CD4-positive, alpha-beta T cell treated with Interleukin-21 for 1 hour (primary cell): Measurements from ENCODE around the gene UCMA.

Experiments used
- DNase-seq: peaks from one replicate; pipeline ENCODE4 v3.0.0-alpha.2; 2020

Gene UCMA

GRCh38 chr10:13231808-13232207 is 2.4 kb downstream of the UCMA start:
- DNase-seq, result no peak

GRCh38 chr10:13231190-13231589 is 3.0 kb downstream of the UCMA start:
- DNase-seq, result no peak

DNA sequence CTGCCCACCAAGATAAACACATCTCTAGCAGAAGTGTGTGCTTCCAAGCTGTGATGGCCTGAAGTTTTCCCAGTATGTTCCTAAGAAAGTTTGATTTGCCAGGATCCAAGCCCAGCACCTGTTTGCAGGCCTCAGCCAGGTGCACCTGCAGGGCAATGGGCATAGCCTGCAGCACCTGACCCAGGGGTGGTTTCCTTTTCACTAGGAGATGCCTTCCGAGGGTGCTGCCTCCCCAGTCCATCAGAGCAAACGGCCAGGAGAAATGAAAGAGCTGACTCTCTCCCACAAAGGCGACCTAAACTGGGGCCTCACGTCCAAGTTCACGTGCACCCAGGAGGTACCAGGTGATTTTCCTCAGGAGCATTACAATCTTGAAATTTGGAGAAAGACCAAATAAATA is 7.1 kb downstream of the UCMA start:
- no peak for DNase-seq

DNA sequence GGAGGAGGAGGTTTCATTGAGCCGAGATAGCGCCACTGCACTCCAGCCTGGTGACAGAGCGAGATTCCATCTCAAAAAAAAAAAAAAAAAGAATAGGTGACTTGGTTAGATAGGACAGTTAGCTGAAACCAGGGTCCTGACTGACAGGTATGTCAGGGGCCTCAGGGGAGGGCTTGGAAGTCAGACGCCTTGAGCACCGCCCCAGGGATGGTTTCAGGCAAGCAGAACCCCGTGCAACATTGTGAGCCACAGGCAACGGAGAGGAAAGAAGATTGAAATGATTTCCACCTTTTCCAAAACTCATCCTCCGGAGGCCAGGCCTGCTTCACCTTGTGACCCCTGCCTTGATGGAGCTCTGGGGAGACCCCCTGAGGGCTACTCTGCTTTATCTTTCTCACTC is 8.6 kb downstream of the UCMA start:
- no peak for DNase-seq

GRCh38 chr10:13224210-13224995 is 9.8 kb downstream of the UCMA start:
- DNase-seq, result no peak

DNA sequence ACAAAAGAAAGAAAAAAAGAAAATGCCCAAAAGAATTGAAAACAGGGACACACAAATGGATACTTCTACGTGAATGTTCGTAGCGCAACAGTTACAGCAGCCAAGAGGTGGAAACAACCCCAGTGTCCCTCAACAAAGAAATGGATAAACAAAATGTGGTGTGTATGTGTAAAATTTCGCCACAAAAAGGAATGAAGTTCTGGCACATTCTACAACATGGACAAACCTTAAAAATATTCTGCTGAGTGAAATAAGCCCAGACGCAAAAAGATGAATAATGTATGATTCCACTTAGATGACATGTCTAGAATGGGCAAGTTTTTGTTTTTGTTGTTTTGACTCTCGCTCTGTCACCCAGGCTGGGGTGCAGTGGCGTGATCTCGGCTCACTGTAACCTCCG is 10.9 kb downstream of the UCMA start:
- no peak for DNase-seq

GRCh38 chr10:13222566-13222965 is 11.6 kb downstream of the UCMA start:
- no peak for DNase-seq

DNA sequence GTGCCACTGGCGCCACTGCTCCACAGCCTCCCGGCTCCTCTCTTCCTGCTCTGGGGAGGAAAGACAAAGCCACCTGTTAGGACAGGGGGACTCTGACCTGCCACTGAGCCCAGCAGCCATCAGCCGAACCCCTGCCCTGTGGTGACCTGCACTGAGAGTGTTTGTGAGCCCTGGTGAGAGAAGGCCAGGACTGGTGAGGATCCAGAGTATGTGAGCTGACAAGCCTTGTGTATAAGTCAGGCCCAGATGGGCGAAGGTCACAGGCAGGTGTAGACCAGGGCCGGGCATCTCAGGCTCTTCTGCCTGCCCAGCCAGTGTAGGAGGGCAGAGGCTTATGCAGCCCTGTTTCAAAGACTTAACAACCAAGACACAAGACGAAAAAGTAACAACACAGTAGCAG is 12.0 kb downstream of the UCMA start:
- DNase-seq, result no peak

DNA sequence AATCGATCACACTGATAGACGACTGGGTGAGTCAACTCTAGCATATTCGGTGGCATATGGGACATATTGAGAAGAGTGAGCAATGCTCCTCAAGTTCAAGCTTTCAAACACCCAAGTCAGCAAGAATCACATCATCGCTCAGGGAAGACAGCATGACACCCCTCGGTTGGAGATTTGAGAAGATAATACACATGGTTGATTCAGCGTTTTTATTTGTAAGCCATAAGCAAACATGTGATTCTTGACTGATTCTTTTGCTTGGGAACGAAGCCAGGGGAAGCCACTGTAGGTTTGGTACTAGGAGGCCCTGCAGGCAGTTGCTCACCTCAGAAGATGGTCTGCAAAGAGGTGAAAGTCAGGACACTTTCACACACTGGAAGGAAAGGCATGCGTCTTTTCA is 12.6 kb downstream of the UCMA start:
- DNase-seq, result no peak

DNA sequence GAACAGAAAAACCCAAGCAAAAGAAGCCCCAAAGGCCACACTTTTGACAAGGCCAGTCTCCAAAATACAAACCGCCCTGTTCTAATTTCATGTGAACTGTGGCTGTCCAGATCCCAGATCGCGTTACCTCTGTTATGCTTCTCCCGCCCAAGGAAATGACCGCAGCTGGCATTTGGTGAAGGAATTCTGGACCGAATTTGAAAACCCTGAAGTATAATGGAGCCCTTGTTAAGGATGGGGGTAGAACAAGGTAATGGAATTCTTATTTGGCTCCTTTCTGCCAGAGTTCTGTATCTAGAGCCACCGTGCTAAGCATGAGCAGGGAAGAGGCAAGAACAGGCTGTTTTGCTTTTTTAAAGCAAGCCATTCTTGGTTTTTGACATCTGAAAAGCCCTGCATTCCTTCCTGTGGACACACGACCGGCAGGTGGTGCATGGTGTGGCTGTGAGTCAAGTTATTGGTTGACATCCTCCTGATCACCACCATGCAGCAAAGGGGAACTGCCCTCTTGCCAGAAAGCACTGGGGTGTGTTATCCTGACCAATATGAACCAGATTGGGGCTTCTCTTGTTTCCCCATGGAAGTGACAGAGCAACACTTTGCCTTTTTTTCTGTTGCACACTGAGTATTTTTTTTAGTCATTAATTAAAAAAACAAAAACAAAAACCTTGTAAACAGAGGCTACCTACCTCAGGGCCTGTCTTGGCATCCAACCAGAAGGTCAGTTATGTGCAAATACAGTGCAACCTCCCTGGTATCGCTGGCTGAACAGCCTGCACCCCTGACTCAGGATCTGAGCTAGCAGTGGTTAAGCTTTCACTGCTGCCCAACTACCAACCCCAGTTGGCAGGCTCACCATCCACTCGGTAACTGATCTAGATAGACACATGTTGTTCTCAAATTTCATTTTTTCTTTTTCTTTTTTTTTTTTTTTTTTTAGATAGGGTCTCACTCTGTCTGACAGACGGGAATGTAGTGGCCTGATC is 14.2 kb downstream of the UCMA start:
- DNase-seq, result no peak

DNA sequence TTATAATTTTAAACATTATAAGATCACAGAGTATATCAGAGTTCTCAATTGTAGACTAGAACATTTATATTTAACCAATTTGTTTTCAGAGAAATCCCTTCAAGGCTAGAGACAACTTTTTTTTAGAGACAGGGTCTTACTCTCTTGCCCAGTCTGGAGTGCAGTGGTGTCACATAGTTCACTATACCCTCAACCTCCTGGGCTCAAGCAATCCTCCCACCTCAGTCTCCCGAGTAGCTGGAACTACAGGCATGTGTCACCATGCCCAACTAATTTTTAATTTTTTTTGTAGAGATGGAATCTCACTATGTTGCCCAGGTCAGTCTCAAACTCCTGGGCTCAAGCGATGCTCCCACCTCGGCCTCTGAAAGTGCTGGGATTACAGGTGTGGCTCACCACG is 15.3 kb downstream of the UCMA start:
- DNase-seq, result no peak

GRCh38 chr10:13213163-13213562 is 21.0 kb downstream of the UCMA start:
- DNase-seq, result no peak

DNA sequence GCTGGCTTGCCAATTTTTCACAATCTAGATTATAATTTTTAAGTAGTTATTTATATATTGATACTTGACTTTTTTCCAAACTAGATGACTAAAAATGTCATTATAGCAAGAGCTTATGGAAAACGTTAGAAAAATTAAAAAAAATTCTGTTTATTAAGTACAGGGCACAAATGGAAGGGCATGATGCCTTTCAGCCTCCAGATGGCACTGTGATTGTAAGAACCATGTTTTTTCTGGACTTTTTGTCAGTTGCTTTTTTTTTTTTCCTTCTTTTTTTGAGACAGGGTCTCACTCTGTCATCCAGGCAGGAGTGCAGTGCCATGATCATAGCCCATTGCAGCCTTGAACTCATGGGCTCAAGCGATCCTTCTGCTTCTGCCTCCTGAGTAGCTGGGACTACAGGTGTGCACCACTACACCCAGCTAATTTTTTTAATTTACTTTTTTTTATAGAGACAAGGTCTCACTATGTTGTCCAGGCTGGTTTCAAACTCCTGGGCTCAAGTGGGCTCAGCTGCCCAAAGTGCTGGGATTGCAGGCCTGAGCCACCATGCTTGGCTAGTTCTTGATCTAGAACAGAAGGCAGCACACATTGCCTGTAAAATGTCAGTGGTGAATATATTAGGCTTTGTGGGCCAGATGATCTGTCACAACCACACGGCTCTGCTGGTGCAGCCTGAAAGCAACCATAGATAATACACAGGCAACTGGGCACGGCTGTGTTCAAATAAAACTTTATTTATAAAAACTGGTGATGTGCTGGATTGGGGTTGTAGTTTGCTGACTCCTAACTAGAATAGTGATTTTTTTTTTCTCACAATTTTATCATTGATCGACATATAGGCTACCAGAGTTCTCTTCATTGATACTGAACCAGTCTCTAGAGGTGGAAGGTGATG is 27.4 kb downstream of the UCMA start:
- peak; percentile 1 for DNase-seq

- no peak for DNase-seq
Measured at GRCh38 chr10:13206091-13206490, 28.1 kb downstream of the UCMA start.

GRCh38 chr10:13201132-13201531 is 33.0 kb downstream of the UCMA start:
- no peak for DNase-seq

DNA sequence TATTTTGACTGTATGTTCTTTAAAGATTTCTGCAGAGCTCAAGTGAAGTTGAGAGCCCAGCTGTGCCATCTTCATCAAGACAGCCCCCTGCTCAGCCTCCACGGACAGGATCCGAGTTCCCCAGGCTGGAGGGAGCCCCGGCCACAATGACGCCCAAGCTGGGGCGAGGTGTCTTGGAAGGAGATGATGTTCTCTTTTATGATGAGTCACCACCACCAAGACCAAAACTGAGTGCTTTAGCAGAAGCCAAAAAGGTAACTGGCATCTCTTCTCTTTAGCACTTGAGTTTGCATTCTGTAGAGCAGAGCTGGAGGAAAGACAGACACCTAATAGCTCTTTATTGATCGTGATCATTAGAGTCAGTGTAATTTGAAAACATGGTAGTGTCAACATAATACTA is 39.2 kb downstream of the UCMA start:
- no peak for DNase-seq

DNA sequence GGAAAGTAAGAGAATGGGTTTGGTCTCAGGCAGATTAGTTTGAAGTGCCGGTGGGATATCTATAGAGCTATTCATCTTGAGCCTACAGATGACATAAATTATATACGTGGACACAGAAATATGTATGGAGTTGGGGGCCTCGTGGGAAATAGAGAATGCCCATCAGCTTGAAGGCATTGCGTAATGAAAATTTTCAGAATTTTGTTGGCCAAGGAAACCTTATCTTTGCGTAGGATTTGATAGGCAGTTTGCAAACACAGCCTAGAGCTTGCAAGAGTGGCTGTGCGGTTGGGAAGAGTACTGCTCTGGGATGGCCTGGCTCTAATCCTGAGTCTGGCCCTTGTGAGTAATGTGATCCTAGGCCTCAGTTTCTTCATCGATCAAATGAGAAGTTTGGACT is 40.5 kb downstream of the UCMA start:
- no peak for DNase-seq

GRCh38 chr10:13191362-13191761 is 42.8 kb downstream of the UCMA start:
- no peak for DNase-seq

GRCh38 chr10:13190816-13191215 is 43.4 kb downstream of the UCMA start:
- DNase-seq, result no peak

GRCh38 chr10:13189961-13190360 is 44.2 kb downstream of the UCMA start:
- no peak for DNase-seq

DNA sequence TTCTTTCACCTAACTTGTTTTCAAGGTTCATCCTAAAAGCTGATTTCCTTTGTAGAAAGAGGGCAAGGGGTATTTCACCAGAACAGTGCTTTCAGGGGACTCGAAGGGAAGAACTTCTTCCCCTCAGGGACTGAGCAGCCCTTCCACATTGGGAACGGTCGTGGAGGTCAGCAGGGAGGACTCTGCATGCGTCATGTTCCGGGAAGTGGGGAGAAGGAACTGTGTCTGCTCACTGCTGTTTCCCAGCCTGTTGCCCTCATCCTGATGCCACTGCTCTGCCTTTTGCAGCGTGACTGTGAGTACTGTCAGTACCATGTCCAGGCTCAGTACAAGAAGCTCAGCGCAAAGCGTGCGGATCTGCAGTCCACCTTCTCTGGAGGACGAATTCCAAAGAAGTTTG is 45.6 kb downstream of the UCMA start:
- DNase-seq, result no peak

GRCh38 chr10:13187135-13187534 is 47.0 kb downstream of the UCMA start:
- DNase-seq, result no peak
